ENCODE results near the gene S1PR4. TPM values are rescaled to one million over a fixed set of nuclear protein-coding genes. Genes with fewer than 3 reads are reported as not detected.
"Not testable (repeated sequence)": the region's sequence is repeated elsewhere in the genome, so short reads cannot be mapped to it uniquely, and the experiment has no call there.

S1PR4 gene
- total RNA-seq, 1 donor from 2014 or later, result 0.33 TPM

DNA sequence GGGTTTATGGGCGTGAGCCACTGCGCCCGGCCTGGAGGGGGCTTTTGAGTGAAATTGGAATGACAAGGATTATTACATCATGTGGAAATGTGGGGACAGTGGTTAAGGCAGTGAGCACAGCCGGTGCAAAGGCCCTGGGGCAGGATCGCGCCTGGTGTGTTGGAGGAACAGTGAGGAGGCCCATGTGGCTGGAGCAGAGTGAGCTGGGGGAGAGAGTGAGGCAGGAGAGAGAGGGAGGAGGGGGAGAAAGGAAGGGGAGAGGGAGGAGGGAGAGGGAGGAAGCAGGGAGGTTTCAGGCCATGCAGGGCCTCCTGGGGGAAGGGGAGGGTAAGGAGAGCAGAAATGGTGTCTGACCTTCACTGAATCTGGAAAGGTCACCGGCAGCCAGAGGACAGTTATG, 34.6 kb downstream of the S1PR4 start:
- DNase-seq (ENCODE audit: low read depth, low spot score), result no peak

DNA sequence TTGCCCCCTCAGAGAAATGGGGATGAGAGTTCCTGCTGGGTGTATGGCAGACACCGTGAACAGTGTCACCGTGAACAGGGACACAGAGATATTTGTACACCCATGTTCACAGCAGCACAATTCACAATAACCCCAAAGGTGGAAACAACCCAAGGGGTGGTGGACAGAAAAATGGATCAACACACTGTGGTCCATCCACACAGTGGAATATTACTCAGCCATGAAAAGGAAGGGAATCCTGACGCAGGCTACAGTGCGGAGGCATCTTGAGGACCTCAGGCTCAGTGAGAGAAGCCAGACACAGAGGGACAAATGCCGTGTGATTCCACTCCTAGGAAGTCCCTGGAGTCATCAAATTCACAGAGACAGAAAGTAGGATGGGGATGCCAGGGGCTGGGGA, 38.3 kb downstream of the S1PR4 start:
- DNase-seq (ENCODE audit: low read depth, low spot score), result no peak

GRCh38 chr19:3220576-3220975, 42.0 kb downstream of the S1PR4 start:
- no peak for DNase-seq (ENCODE audit: low read depth, low spot score)

- not testable (repeated sequence) for DNase-seq (ENCODE audit: low read depth, low spot score)
These were observed 43.0 kb downstream of the S1PR4 start for GRCh38 chr19:3221576-3221975.

GRCh38 chr19:3222709-3223108, 44.1 kb downstream of the S1PR4 start:
- no peak for DNase-seq (ENCODE audit: low read depth, low spot score)

DNA sequence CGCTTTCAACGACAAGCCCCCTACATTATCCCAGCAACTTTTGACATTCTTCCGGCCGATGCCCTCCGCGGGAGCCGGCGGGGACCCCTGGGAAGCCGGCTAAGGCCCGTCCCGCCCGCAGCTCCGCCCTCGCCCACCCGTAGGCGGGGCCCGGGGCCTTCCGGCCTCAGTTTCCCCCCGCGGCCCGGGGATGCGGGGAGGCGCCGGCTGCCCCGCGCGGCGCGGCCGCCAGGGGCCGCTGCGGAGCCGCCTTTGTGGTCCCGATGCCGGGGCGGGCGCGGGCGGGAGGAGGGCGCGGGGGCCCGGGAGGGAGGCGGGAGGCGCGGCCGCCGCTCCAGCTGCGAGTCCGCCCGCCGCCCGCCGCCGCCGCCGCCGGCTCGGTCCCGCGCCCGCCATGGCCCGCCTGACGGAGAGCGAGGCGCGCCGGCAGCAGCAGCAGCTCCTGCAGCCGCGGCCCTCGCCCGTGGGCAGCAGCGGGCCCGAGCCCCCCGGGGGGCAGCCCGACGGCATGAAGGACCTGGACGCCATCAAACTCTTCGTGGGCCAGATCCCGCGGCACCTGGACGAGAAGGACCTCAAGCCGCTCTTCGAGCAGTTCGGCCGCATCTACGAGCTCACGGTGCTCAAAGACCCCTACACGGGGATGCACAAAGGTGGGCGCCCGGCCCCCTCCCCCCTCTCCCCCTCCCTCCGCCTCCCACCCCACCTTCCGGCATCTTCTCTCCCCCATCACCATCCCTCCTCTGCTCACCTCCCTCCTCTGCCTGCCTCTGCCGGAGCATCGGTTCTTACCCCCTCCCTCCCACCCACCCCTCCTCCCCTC, 46.0 kb downstream of the S1PR4 start, which contains the start of gene CELF5:
CELF5 (plus strand) TSS at position 316 of the 823 bp plus-strand sequence; CDS start at position 395, 79 bp downstream.
- no peak for DNase-seq (ENCODE audit: low read depth, low spot score)

GRCh38 chr19:3225169-3225485, 46.6 kb downstream of the S1PR4 start:
- no peak for DNase-seq (ENCODE audit: low read depth, low spot score)

GRCh38 chr19:3225677-3226093, 47.1 kb downstream of the S1PR4 start:
- no peak for DNase-seq (ENCODE audit: low read depth, low spot score)

- no peak for DNase-seq (ENCODE audit: low read depth, low spot score)
These were observed 48.6 kb downstream of the S1PR4 start for GRCh38 chr19:3227054-3227626.

GRCh38 chr19:3229346-3229743, 50.8 kb downstream of the S1PR4 start:
- DNase-seq (ENCODE audit: low read depth, low spot score), result no peak

Other genes with a start within 250 kb of the S1PR4 start
- gene ZNF77, start 233.8 kb upstream of the S1PR4 start, total RNA-seq, result 7.6 and 8.6 TPM in 2 replicates
- 1.9 and 3.4 TPM in 2 replicates for gene TLE6, start 201.2 kb upstream of the S1PR4 start, total RNA-seq
- 19.2 and 20.6 TPM in 2 replicates for gene TLE2, start 149.5 kb upstream of the S1PR4 start, total RNA-seq
- gene TLE5, start 116.3 kb upstream of the S1PR4 start, total RNA-seq, result 103 and 129 TPM in 2 replicates
- 87.8 and 108 TPM in 2 replicates for gene GNA11, start 84.4 kb upstream of the S1PR4 start, total RNA-seq
- 0.04 and 0.07 TPM in 2 replicates for gene GNA15, start 42.7 kb upstream of the S1PR4 start, total RNA-seq
- 61.1 and 76.9 TPM in 2 replicates for gene NCLN, start 7.2 kb downstream of the S1PR4 start, total RNA-seq
- not detected in 2 replicates for gene CELF5, start 45.9 kb downstream of the S1PR4 start, total RNA-seq
- 31.9 and 35.5 TPM in 2 replicates for gene NFIC, start 187.8 kb downstream of the S1PR4 start, total RNA-seq